Activated effector memory CD4-positive, alpha-beta T cell treated with Interleukin-2 at 50 U/mL for 16 hours (primary cell): Measurements from ENCODE around the gene HDAC4.
A peak's percentile ranks its signal among the peaks of the same experiment; 100 is the strongest.

ENCODE experiments used
- DNase-seq: peaks from one replicate; pipeline ENCODE4 v3.0.0-alpha.2; 2020

Gene HDAC4

DNA sequence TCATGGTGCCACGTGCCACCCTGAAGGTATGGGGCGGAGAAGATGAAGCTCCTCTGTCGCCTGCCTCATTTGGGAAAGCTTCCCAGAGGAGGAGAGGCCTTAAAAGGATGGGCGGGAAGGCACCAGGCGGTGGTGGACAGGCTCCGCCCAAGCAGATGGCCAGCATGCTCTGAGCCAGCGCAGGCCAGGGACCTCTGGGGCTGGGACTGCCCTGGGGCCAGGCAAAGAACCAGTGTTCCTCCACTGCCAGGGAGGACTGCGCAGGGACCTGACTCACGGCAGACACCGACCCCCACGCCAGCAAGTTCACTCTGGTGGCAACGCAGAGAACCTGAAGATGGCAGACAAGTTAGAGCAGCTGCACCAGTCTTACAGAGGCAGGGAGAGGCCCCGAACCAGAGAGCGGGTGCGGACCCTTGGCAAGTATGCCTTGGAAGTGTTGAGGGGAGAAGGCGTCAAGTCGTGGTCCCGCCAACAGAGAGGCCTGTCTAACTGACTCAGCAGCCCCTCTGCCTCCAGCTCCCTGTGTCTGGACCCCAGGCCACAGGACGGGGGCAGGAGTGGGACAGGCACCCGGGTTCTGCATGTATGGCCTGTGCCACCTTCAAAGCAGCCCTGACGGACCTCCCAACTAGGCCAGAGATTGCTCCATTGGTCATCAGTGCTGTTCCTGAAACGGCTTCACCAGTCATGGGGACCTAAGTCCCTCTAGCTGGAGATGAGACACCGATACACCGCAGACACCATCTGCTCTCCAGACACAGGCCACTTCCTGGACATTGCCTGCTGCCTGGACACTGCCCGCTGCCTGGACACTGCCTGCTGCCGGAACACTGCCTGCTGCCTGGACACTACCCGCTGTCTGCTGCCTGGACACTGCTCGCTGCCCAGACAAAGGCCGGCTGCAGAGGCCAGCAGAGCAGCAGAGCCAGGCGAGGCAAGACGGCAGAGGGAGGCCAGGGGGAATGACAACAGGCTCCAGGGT is 124.7 kb downstream of the HDAC4 start:
- no peak for DNase-seq

GRCh38 chr2:239275044-239275685 is 125.7 kb downstream of the HDAC4 start:
- DNase-seq: peak; percentile 77

DNA sequence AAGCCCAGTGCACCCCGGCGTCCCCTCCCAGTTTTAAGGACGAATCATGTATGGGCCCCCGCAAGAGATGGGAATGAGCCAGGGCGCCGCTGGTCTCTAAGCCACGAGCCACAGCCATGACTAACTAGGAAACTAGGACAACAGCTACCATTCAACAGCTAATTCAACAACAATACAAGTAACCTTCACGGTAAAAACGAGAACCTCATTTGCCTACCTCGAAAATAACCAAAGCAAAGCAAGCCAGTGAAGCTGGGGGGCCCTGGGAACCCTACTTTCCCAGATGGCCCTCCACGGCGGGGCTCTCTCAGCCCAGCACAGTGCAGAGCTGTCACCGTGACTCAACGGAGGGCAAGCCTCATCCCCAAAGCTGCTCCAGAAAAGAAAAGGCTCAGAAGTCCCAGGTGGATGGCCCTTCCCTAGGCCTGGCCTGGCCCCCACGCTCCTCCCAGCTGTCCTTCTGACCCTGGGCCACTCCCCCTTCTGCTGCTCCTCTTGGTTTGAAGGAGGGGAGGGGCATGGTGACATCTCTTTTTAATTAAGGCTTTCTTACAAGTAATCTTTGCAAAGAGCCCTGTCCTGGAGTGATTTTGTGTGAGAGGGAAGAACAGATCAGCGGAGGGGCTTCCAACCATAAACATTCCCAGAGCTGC is 126.3 kb downstream of the HDAC4 start:
- DNase-seq: no peak

DNA sequence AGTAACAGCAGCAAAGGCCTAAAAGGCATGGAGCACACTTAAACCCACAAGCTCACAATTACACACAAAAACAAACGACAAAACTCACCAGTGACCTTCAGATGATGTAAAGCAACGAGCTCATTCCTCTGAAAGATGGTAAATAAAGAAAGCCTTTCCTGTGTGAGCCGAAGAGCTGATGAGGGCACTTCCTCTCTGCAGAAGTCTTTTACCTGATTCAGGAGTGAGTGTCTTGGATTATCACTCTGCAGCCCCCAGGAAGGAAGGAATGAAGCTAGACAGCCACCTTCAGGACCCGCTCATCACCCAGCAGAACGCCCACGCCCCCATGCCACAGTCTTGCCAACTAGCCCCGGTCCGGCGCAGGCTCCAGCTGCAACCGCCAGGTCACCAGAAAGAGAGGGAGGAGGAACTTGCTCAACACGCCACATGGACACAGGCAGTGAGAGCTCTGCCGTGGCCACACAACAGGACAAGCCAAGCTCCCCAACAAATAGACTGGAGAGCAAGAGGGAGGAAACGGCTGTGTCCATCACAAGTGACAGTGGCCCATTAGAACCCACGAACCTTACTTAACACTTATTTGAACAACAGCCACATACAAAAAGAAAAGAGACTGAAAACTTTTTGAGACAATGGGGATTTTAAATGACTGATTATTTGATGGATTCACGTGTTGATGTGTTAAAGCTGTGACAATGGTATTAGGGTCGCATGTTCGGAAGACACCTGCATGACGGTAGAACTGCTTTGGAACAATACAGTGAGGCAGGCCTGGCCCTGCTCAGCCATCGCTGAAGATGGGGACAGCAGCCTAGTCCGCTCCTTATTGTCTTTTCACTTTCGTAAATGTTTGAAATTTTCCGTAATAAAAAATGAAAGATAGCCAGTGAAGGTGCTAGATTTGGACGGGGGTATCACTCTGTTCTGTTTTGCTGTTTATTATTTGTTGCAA is 127.3 kb downstream of the HDAC4 start:
- no peak for DNase-seq

GRCh38 chr2:239272626-239273025 is 128.2 kb downstream of the HDAC4 start:
- no peak for DNase-seq

DNA sequence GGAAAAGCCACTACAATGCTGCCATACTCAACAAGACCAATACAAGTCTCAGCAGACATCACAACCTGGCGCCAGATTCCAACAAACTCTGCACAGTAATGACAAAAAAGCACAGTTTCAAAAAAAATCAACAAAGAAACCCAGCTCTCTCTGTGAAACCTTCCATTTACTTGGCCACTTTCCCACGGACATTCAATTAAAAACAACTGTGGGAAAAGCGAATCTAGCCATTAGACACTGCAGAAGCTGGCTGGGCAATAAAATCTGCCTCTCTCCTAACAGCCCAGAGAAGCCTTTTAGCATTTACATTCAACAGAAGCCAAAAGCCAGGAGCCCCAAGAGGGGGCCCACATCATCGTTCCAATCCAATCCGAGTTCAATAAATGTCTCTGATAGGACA is 128.9 kb downstream of the HDAC4 start:
- DNase-seq: no peak

GRCh38 chr2:239271471-239271870 is 129.3 kb downstream of the HDAC4 start:
- DNase-seq: no peak

- DNase-seq: no peak
Observed at GRCh38 chr2:239269916-239270315, 130.9 kb downstream of the HDAC4 start.

GRCh38 chr2:239269173-239269885 is 131.5 kb downstream of the HDAC4 start:
- DNase-seq: no peak

DNA sequence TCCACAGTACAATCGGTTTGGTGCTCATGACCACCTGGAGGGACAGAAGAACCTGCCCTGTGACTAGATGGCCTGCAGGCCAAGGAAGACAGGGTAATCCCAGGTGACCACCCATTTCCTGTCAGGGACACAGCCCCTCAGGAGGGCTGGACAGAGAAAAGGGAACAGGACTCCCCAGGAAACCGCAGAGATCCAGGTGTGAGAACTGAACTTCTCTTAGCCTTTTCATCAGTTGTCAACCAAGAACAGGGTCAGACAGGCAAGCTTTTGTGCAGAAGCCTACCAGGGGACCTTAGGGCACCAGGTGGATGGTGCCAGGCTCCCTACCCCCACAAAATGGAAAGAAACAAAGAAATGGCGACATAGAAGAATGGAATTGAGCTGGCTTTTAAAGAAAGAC is 132.3 kb downstream of the HDAC4 start:
- DNase-seq: no peak

DNA sequence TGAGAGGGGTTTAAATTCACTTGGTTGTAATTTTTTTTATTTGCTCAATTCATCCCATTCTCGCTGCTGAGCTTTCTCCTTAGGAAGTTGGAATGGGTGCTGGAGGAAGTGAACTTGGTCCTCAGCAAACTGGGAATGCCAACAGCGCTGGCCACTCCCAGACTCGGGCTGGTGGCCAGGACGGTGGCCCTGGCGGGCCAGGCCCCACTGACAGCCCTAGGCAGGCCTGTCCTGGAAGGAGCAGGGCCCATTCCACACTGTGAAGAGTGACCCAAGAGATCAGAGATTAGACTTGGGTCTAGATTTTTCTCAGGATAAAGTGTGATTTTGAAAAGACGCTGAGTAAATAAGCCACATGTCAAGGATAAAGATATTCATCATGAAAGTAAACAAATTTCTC is 132.7 kb downstream of the HDAC4 start:
- DNase-seq: no peak

- DNase-seq: peak; percentile 87
Observed at GRCh38 chr2:239267288-239267951, 133.4 kb downstream of the HDAC4 start.

- DNase-seq: no peak
Observed at GRCh38 chr2:239266779-239267287, 134.0 kb downstream of the HDAC4 start.

GRCh38 chr2:239266434-239266766 is 134.4 kb downstream of the HDAC4 start:
- no peak for DNase-seq

GRCh38 chr2:239265681-239266433 is 135.0 kb downstream of the HDAC4 start:
- no peak for DNase-seq

GRCh38 chr2:239264838-239265651 is 135.8 kb downstream of the HDAC4 start:
- DNase-seq: peak; percentile 58

DNA sequence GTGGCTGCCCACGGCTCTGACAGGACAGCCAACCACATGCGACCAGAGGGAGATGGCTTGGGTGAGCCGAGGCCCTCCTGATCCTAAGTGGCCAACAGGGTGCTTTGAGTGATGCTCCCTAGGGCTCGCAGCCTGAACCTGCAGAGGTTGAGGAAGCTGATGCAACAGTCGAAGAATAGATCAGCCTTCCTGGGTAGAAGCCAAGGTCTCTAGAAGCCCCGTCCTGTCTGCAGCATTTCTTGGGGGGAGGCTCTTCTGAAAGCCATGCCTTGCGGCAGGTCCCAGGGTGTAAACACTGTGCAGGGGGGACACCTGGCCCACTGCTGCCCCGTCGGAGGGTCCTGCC is 136.4 kb downstream of the HDAC4 start:
- DNase-seq: no peak

DNA sequence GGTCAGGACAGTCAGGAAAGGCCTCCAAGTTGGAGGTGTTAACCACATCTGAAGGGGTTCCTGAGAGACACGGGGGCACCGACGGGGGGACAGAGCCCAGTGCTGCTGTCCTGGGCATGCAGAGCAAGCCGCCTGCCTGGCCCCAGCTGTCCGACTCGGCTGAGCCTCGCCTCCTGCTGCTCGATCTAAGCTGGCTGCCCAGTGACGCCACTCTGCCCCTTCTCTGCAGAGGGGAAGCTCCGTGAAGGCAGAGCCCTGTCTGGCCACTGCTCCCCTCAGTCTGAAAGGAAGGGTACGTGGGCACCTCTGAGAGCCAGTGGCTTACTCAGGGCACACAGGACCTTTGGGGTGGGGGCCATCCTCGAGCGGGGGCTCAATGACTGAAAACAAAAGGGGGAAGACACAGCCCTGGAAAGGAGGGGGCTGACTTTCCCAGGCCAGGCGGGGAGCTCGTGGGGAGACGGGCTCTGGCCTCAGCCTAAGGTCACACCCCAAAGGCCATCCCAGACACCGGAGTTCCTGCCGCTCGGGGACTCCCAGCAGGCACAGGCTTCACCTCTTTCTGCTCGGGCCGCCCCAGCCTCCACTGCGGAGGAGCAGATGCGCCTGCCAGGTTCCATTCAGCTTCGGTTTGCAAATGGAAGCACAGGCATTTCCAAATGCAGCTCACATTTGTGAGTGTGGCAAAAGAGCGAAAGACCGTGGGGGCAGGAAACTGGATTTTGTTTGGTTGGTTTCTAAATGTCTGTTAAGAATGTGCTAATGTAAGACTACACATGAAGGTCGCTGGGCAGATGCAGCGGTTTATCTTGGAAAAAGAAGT is 136.9 kb downstream of the HDAC4 start:
- no peak for DNase-seq

DNA sequence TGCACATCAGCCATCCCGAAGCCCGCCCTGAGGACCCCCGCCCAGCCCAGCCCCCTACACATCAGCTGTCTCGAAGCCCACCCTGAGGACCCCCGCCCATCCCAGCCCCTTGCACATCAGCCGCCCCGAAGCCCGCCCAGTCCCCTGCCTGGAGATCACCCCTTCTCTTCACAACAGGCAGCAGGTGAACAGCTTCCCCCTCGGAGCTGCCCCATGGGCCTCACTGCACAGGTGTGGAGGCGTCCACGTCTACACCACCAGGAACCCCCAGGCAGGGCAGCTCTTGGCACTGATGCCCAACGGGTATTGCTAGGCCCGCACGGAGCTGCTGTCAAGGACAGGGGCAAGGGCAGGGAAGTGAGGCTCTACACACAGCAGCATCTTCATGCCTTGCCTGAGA is 137.6 kb downstream of the HDAC4 start:
- no peak for DNase-seq
